GM12878 (cell line): Measurements from ENCODE around the gene IQGAP2. TPM values are rescaled to one million over a fixed set of nuclear protein-coding genes. Genes with fewer than 3 reads are reported as not detected.

Experiments
- ATF2 ChIP-seq: IDR thresholded peaks from 2 replicates; pipeline ENCODE4 v1.6.1; 2012; ENCODE audit warnings: low read length, inconsistent platforms
- CHD1 ChIP-seq: IDR thresholded peaks from 2 replicates; pipeline ENCODE4 v1.6.1; 2012; ENCODE audit warnings: low read depth, low read length, improper control_type of control experiment
- CTCF ChIP-seq, 3 experiments: IDR thresholded peaks in 2 of 3; conservative IDR thresholded peaks in 1 of 3; 2 replicates each; pipeline ENCODE4 v1.5.1; 2011; ENCODE audit warnings: low read depth in 3 of 3, low read length in 3 of 3, mild to moderate bottlenecking in 3 of 3, control low read depth in 2 of 3, moderate library complexity in 2 of 3, inconsistent platforms in 1 of 3, mixed read lengths in 1 of 3; ENCODE audit not compliant: control insufficient read depth in 2 of 3, insufficient read depth in 1 of 3; ENCODE audit errors: extremely low read depth in 1 of 3
- FOXM1 ChIP-seq: IDR thresholded peaks from 2 replicates; pipeline ENCODE4 v1.6.1; 2012; ENCODE audit warnings: low read depth, mild to moderate bottlenecking, inconsistent platforms, low read length, moderate library complexity
- GABPA ChIP-seq: IDR thresholded peaks from 2 replicates; pipeline ENCODE4 v1.6.1; 2014; ENCODE audit warnings: antibody characterized with exemption, low read depth, mild to moderate bottlenecking, inconsistent platforms
- HSF1 ChIP-seq: fragments of 150-350 bp; IDR thresholded peaks from 2 replicates; pipeline ENCODE4 v1.6.1; 2014; ENCODE audit warnings: mild to moderate bottlenecking, low read depth, low read length
- IRF4 ChIP-seq: IDR thresholded peaks from 2 replicates; pipeline ENCODE4 v1.6.1; 2011; ENCODE audit warnings: low read depth, low read length
- KAT2A ChIP-seq: conservative IDR thresholded peaks from 2 replicates; pipeline ENCODE4 v1.6.1; 2011; ENCODE audit warnings: low read depth, low read length; ENCODE audit not compliant: control insufficient read depth
- MLLT1 ChIP-seq: fragments of 450-650 bp; IDR thresholded peaks from 2 replicates; pipeline ENCODE4 v1.6.1; 2016; ENCODE audit warnings: mild to moderate bottlenecking
- PKNOX1 ChIP-seq: fragments of 450-650 bp; IDR thresholded peaks from 2 replicates; pipeline ENCODE4 v1.6.1; 2016; ENCODE audit warnings: mild to moderate bottlenecking
- RAD21 ChIP-seq: IDR thresholded peaks from 2 replicates; pipeline ENCODE4 v1.6.1; 2011; ENCODE audit warnings: mild to moderate bottlenecking, low read depth, low read length, moderate library complexity; ENCODE audit not compliant: insufficient read depth
- RUNX3 ChIP-seq: IDR thresholded peaks from 2 replicates; pipeline ENCODE4 v1.6.1; 2012; ENCODE audit warnings: low read length, inconsistent platforms
- SPI1 ChIP-seq: IDR thresholded peaks from 2 replicates; pipeline ENCODE4 v1.6.1; 2011; ENCODE audit warnings: low read depth, mild to moderate bottlenecking, low read length, moderate library complexity, borderline replicate concordance; ENCODE audit not compliant: insufficient read depth
- SREBF2 ChIP-seq: IDR thresholded peaks from 2 replicates; pipeline ENCODE4 v1.6.1; 2012; ENCODE audit warnings: mild to moderate bottlenecking, low read length
- ZBTB33 ChIP-seq: fragments of 450-650 bp; IDR thresholded peaks from 2 replicates; pipeline ENCODE4 v1.6.1; 2017; ENCODE audit warnings: mild to moderate bottlenecking
- ZNF592 ChIP-seq: fragments of 450-650 bp; IDR thresholded peaks from 2 replicates; pipeline ENCODE4 v1.6.1; 2017; ENCODE audit warnings: mild to moderate bottlenecking, moderate library complexity
- polyA plus RNA-seq, 11 experiments: library from polyadenylated mRNA; depleted of rRNA in 4 of 11; unstranded in 6 of 11; stranded (reverse) in 5 of 11; fragments of >200 nt; fragmentation: Nextera tagmentation in 4 of 11; fragmentation: Illumina TruSeq in 1 of 11; extraction: Ambion mirVana in 4 of 11; extraction: Trizol in 1 of 11; gene quantifications; 1 replicate in 1 of 11; 2 replicates in 10 of 11; pipeline versions ENCODE4 v1.2.1 to v1.2.3, GENCODE V29; 2011 to 2016; ENCODE audit warnings: inconsistent platforms in 2 of 11, missing spikeins in 2 of 11, low read depth in 1 of 11
- total RNA-seq, 4 experiments: library from RNA; depleted of rRNA in 3 of 4; stranded (reverse); fragments of >200 nt in 3 of 4; fragmentation: Illumina TruSeq in 1 of 4; extraction: Trizol in 1 of 4; gene quantifications; 2 replicates each; pipeline versions ENCODE4 v1.2.1 to v1.2.3, GENCODE V29; 2013 to 2021

Gene IQGAP2
- total and polyA plus RNA-seq, 10 of the 15 experiments (the other 5 are each of a cell fraction or from before 2014, with no cell fraction given), result 14.5 to 41.4 (median 21.8) TPM

GRCh38 chr5:76601470-76601869 is 198.4 kb downstream of the IQGAP2 start (continued):
- no peak for TF ChIP-seq ZNF592
- no peak for TF ChIP-seq HSF1
- TF ChIP-seq SREBF2, result no peak
- no peak for TF ChIP-seq ZBTB33
- TF ChIP-seq GABPA, result no peak
- TF ChIP-seq MLLT1, result no peak
- no peak for TF ChIP-seq PKNOX1
- TF ChIP-seq KAT2A, result no peak
- TF ChIP-seq ATF2, result no peak
- no peak for TF ChIP-seq SPI1
- TF ChIP-seq CTCF (IDR thresholded peaks at IDR 0.05 in 2 of 3, conservative IDR thresholded peaks at IDR 0.05 in 1 of 3; ENCODE audit: control insufficient read depth in 2 of 3, extremely low read depth in 1 of 3, insufficient read depth in 1 of 3, low read depth in 3 of 3, low read length in 3 of 3), result peak; percentile 58 to 72 (median 71); a peak in 5 of 6 replicates
- no peak for TF ChIP-seq IRF4
- peak; percentile 38; the same call in 1 of the 2 replicates for TF ChIP-seq FOXM1
- TF ChIP-seq RUNX3, result peak; percentile 9; the same call in 1 of the 2 replicates
- TF ChIP-seq RAD21, result peak; percentile 94
- no peak for TF ChIP-seq CHD1
